Ishikawa (cell line): ENCODE results near the gene SMYD4.

ENCODE experiments used
- CEBPB ChIP-seq: IDR thresholded peaks from 2 replicates; pipeline ENCODE4 v1.6.1; 2012
- FOXM1 ChIP-seq: IDR thresholded peaks from 2 replicates; pipeline ENCODE4 v1.6.1; 2012; ENCODE audit warnings: low read depth, borderline replicate concordance
- NFIC ChIP-seq: IDR thresholded peaks from 2 replicates; pipeline ENCODE4 v1.6.1; 2012
- TAF1 ChIP-seq: IDR thresholded peaks from 2 replicates; pipeline ENCODE4 v1.6.1; 2012; ENCODE audit warnings: low read depth, mild to moderate bottlenecking
- TF ChIP-seq, protein P1 (sequence below): IDR thresholded peaks from 2 replicates; pipeline ENCODE4 v1.6.1; 2012

DNA sequence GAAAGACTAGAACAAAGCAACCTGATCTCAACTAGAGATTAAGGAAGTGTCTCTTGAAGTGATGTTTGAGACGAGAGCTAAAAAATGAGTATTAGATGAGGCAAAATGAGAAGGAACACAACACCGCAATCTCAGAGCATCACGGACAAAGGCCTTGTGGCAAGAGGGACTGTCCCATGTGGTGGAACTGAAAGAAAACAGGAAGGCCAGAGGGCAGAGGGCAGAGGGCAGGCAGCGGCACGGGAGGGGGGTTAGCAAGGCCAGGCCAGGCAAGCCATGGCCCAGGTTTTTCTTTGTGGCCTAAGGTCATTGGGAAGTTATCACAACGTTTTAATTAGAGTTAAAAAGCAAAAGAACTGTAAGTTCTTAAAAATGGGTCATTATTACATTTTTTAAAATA lies 22.6 kb upstream of the SMYD4 start:
- TF ChIP-seq NFIC = no peak
- TF ChIP-seq, protein P1, sequence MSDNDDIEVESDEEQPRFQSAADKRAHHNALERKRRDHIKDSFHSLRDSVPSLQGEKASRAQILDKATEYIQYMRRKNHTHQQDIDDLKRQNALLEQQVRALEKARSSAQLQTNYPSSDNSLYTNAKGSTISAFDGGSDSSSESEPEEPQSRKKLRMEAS = no peak
- TF ChIP-seq CEBPB = no peak
- TF ChIP-seq TAF1 = no peak
- no peak for TF ChIP-seq FOXM1
